ENCODE data around the gene PPA1. TPM values are rescaled to one million over a fixed set of nuclear protein-coding genes. Genes with fewer than 3 reads are reported as not detected.

Gene PPA1
- total RNA-seq, 1 donor from 2014 or later: 67.4 TPM

- Mint-ChIP-seq H3K4me3 (ENCODE audit: unreplicated experiment) (no peak overlapping the region), H3K27me3 (ENCODE audit: low read depth) (no peaks in the 10 kb centered on the region), H3K27ac (ENCODE audit: unreplicated experiment) (no peak overlapping the region), H3K4me1 (ENCODE audit: low read depth) (no peaks in the 10 kb centered on the region), H3K36me3 (ENCODE audit: low read depth) (peaks cover 1% of the 10 kb centered on the region), H3K9me3 (ENCODE audit: low read depth) (peaks cover 6% of the 10 kb centered on the region)
- no peak for DNase-seq (ENCODE audit: low spot score)
- TF ChIP-seq CTCF (IDR thresholded peaks at IDR 0.05): no peak
Measured at GRCh38 chr10:70274643-70275042, 41.4 kb upstream of the PPA1 start.

GRCh38 chr10:70272925-70273316 lies 39.7 kb upstream of the PPA1 start:
- DNase-seq (ENCODE audit: low spot score): no peak

GRCh38 chr10:70271996-70272924 lies 39.0 kb upstream of the PPA1 start:
- no peak overlapping the region for H3K27ac Mint-ChIP-seq (ENCODE audit: unreplicated experiment)
- no peak for TF ChIP-seq CTCF (IDR thresholded peaks at IDR 0.05)
- peaks cover 6% of the 10 kb centered on the region for H3K4me1 Mint-ChIP-seq (ENCODE audit: low read depth)
- no peak for DNase-seq (ENCODE audit: low spot score)
- no peak overlapping the region for H3K4me3 Mint-ChIP-seq (ENCODE audit: unreplicated experiment)
- H3K9me3 Mint-ChIP-seq (ENCODE audit: low read depth): peaks cover 6% of the 10 kb centered on the region
- no peaks in the 10 kb centered on the region for H3K27me3 Mint-ChIP-seq (ENCODE audit: low read depth)
- peaks cover 1% of the 10 kb centered on the region for H3K36me3 Mint-ChIP-seq (ENCODE audit: low read depth)

More at GRCh38 chr10:70272925-70273316, 39.7 kb upstream of the PPA1 start:
- Mint-ChIP-seq H3K27ac (ENCODE audit: unreplicated experiment) (no peak overlapping the region), H3K9me3 (ENCODE audit: low read depth) (peaks cover 6% of the 10 kb centered on the region), H3K36me3 (ENCODE audit: low read depth) (peaks cover 1% of the 10 kb centered on the region), H3K4me1 (ENCODE audit: low read depth) (no peaks in the 10 kb centered on the region), H3K4me3 (ENCODE audit: unreplicated experiment) (no peak overlapping the region), H3K27me3 (ENCODE audit: low read depth) (no peaks in the 10 kb centered on the region)
- TF ChIP-seq CTCF (IDR thresholded peaks at IDR 0.05): peak; percentile 73

GRCh38 chr10:70270952-70271351 lies 37.7 kb upstream of the PPA1 start:
- H3K27me3 Mint-ChIP-seq (ENCODE audit: low read depth): no peaks in the 10 kb centered on the region
- TF ChIP-seq CTCF (IDR thresholded peaks at IDR 0.05): no peak
- no peak overlapping the region for H3K27ac Mint-ChIP-seq (ENCODE audit: unreplicated experiment)
- no peak for DNase-seq (ENCODE audit: low spot score)
- peaks cover 4% of the 10 kb centered on the region for H3K9me3 Mint-ChIP-seq (ENCODE audit: low read depth)
- H3K4me1 Mint-ChIP-seq (ENCODE audit: low read depth): peaks cover 11% of the 10 kb centered on the region
- H3K4me3 Mint-ChIP-seq (ENCODE audit: unreplicated experiment): no peak overlapping the region
- peaks cover 1% of the 10 kb centered on the region for H3K36me3 Mint-ChIP-seq (ENCODE audit: low read depth)

- no peaks in the 10 kb centered on the region for H3K9me3 Mint-ChIP-seq (ENCODE audit: low read depth)
Measured at GRCh38 chr10:70269741-70270140, 36.5 kb upstream of the PPA1 start.

More at GRCh38 chr10:70269741-70270140, 36.5 kb upstream of the PPA1 start:
- no peak for DNase-seq (ENCODE audit: low spot score)
- TF ChIP-seq CTCF (IDR thresholded peaks at IDR 0.05): no peak
- peaks cover 11% of the 10 kb centered on the region for H3K4me1 Mint-ChIP-seq (ENCODE audit: low read depth)
- no peak overlapping the region for H3K4me3 Mint-ChIP-seq (ENCODE audit: unreplicated experiment)
- no peak overlapping the region for H3K27ac Mint-ChIP-seq (ENCODE audit: unreplicated experiment)
- no peaks in the 10 kb centered on the region for H3K36me3 Mint-ChIP-seq (ENCODE audit: low read depth)
- no peaks in the 10 kb centered on the region for H3K27me3 Mint-ChIP-seq (ENCODE audit: low read depth)
